HFFc6 (cell line): Measurements from ENCODE around the gene MACF1. TPM values are rescaled to one million over a fixed set of nuclear protein-coding genes. Genes with fewer than 3 reads are reported as not detected.
"Not testable (repeated sequence)": the region's sequence is repeated elsewhere in the genome, so short reads cannot be mapped to it uniquely, and the experiment has no call there.

Experiments
- DNase-seq: peaks from one replicate; pipeline ENCODE4 v3.0.0-alpha.2; 2018
- H3K27ac Mint-ChIP-seq: 2 replicates; pipeline ENCODE4 v1.8.0; 2020; ENCODE audit warnings: mild to moderate bottlenecking, mixed read lengths
- H3K27me3 Mint-ChIP-seq: 2 replicates; pipeline ENCODE4 v1.8.0; 2021; ENCODE audit warnings: mild to moderate bottlenecking, moderate library complexity, mixed read lengths; ENCODE audit not compliant: insufficient read depth
- H3K36me3 Mint-ChIP-seq: 2 replicates; pipeline ENCODE4 v1.8.0; 2021; ENCODE audit warnings: low read depth, mixed read lengths
- H3K4me1 Mint-ChIP-seq: 2 replicates; pipeline ENCODE4 v1.8.0; 2020; ENCODE audit warnings: low read depth, mixed read lengths
- H3K4me3 Mint-ChIP-seq: 2 replicates; pipeline ENCODE4 v1.8.0; 2020; ENCODE audit warnings: mild to moderate bottlenecking, moderate library complexity, mixed read lengths
- H3K9me3 Mint-ChIP-seq: 2 replicates; pipeline ENCODE4 v1.8.0; 2020; ENCODE audit warnings: mild to moderate bottlenecking, mixed read lengths
- total RNA-seq, 6 experiments: library from RNA; stranded (reverse); fragmentation: NEBNext Ultra II Directional; extraction: Animal tissue kit (Norgen Biotek cat#: 25700); gene quantifications; 2 replicates in 1 of 6; 3 replicates in 5 of 6; pipeline ENCODE4 v1.2.3, GENCODE V29; 2021
- TF ChIP-seq, protein P1 (sequence below): fragments of 200-600 bp; sonication (generic); IDR thresholded peaks from 2 replicates; pipeline ENCODE4 v1.5.0; 2021; ENCODE audit warnings: antibody characterized with exemption, mild to moderate bottlenecking

The MACF1 gene
- total RNA-seq, 6 experiments from 2014 or later = 201 to 308 (median 223) TPM

DNA sequence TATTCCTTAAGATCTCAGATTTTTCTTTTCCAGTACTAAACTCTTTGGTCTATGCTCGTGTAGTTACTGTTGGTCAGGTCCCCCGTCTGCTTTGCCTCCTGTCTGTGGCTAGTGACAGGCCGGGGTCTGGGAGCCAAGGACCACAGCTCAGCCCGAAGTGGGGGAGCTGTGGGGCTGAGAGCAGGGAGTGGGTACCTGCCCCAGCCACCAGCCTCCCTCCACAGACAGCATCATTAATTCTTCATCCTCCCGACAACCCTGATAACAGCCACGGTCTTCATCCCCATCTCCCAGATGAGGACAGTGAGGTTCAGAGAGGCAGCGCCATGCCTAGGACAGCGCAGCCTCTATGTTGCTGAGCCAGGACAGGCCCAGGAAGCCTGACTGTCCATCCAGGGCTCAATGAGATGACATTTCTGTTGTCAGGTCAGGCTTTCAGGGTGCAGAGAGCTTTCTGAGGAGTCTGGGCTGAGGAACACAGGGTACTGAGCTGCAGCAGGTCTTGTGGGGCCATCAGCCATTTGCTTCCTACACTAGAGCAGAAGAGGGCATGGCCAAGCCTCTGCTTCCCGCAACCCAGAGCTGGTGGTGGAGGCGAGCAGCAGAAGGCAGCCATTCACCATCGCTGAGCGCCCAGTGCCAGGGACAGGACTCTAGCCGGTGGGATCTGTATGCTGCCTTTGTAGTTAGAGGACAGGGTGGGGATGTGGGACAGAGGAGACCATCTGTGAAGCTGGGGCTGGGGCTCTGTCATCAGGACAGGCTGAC is 288.7 kb downstream of the MACF1 start:
- not testable (repeated sequence) for H3K9me3 Mint-ChIP-seq, H3K27ac Mint-ChIP-seq, DNase-seq, H3K36me3 Mint-ChIP-seq, H3K4me1 Mint-ChIP-seq
- H3K27me3 Mint-ChIP-seq = peaks cover 32% of the 10 kb centered on the region
- peak overlapping the region; percentile 45; the same call in 1 of the 2 replicates for H3K4me3 Mint-ChIP-seq

DNA sequence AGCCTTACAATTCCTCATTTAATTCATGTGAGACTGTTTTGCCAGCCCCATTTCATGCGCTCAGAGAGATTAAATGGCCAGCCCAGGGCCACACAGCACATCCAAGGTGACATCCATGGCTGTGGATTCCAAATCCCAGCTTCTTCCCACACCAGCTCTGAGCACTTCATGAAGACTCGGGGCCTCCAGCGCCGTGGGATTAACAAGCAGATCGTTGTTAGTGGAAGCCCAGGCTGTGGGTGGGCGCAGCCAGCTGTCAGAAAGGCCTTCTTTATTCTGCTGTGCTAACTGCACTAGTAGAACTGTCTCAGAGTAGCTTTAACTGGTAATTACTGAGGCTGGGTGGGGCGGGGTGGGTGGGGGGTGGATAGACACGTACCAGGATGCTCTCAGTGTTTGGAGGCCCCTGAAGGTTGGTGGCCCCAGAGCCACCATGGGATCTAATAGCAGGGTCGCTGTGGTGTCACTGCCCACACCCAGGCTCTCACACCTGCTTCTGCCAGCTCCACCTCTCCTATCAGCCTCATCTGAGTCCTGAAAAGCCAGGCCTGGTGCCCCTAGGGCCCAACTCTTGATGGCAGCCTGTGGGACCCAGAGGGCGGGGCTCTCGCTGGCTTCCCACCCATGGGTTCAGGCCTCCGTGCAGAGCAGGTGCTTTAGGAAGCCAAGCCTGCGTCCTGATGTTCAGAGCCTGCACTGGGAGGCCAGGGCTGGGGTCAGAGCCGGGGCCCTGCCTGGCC is 290.3 kb downstream of the MACF1 start:
- no peak for DNase-seq
- no peak overlapping the region for H3K4me3 Mint-ChIP-seq
- H3K27me3 Mint-ChIP-seq = peaks cover 29% of the 10 kb centered on the region
- no peaks in the 10 kb centered on the region for H3K36me3 Mint-ChIP-seq
- H3K27ac Mint-ChIP-seq = no peak overlapping the region
- TF ChIP-seq, protein P1, sequence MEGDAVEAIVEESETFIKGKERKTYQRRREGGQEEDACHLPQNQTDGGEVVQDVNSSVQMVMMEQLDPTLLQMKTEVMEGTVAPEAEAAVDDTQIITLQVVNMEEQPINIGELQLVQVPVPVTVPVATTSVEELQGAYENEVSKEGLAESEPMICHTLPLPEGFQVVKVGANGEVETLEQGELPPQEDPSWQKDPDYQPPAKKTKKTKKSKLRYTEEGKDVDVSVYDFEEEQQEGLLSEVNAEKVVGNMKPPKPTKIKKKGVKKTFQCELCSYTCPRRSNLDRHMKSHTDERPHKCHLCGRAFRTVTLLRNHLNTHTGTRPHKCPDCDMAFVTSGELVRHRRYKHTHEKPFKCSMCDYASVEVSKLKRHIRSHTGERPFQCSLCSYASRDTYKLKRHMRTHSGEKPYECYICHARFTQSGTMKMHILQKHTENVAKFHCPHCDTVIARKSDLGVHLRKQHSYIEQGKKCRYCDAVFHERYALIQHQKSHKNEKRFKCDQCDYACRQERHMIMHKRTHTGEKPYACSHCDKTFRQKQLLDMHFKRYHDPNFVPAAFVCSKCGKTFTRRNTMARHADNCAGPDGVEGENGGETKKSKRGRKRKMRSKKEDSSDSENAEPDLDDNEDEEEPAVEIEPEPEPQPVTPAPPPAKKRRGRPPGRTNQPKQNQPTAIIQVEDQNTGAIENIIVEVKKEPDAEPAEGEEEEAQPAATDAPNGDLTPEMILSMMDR = no peak
- H3K9me3 Mint-ChIP-seq = no peaks in the 10 kb centered on the region
- no peaks in the 10 kb centered on the region for H3K4me1 Mint-ChIP-seq

DNA sequence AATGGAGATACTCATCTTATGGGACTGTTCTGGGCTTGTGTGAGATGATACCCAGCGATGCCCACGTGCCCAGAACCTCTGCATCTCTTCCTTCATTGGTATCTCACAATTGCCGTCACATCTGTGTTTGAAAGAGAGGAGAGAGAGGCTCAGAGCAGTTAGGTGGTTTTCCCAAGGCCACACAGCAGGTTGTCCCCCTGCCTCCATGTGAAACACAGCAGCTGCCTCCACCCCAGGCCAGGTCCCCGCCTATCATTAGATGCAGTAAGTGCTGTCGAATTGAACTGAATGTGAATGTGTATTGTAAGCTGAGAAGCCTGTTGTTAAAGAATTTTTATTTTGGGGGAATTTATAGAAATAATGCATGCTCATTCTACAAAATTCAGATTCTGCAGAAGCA is 292.0 kb downstream of the MACF1 start:
- H3K27me3 Mint-ChIP-seq = peaks cover 18% of the 10 kb centered on the region
- not testable (repeated sequence) for H3K27ac Mint-ChIP-seq, DNase-seq, H3K4me3 Mint-ChIP-seq, H3K9me3 Mint-ChIP-seq, H3K36me3 Mint-ChIP-seq, H3K4me1 Mint-ChIP-seq

DNA sequence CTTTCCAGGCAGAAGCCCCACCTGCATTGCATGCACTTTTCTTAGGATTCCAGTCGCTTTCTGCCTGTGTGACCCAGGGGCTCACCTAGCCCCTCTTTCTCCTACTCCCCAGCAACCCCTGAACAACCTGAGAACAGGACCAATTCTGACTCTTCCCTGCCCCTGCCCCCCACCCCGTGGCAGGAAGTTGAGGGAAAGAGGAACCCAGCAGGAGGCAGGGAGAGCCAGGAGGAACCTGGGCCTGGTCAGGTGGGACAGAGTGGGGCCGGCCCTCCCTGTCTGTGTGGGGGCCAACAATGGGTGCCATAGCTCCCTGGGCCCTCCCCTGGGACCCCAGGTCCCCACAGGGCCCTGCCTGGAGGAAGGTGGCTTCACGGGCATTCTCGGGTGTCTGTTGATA is 293.1 kb downstream of the MACF1 start:
- H3K36me3 Mint-ChIP-seq = no peaks in the 10 kb centered on the region
- no peak overlapping the region for H3K4me3 Mint-ChIP-seq
- peaks cover 21% of the 10 kb centered on the region for H3K27me3 Mint-ChIP-seq
- no peak overlapping the region for H3K27ac Mint-ChIP-seq
- H3K4me1 Mint-ChIP-seq = peaks cover 6% of the 10 kb centered on the region; the same call in 1 of the 2 replicates
- no peaks in the 10 kb centered on the region for H3K9me3 Mint-ChIP-seq
- TF ChIP-seq, protein P1 = no peak
- no peak for DNase-seq

DNA sequence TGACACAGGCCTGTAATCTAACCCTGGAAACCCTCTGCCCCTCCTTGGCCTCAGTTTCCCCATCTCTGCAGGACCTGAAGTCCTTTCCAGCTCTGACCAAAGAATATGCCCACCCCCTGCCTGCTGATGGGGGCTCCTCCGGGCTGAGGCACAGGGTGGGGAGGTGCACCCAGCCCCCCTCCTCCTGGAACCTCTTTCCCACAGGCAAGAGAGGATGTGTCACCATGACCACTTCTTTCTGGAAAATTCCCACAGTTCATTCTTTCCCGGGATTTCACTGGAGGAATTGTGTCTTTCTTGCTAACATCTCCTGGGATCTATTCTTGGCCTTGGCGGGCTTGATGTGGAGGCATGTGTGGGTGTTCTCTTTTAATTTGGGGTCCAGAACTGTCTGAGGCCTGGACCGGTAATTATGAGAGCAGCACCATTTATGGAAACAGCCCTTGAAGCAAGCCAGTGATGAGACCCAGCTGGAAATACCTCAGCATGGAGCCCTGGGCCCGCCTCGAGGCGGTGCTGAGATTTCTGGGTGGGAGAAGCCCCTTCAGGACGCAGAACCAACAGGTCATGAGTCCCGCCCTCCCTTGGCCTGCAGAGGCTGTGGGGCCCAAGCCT is 293.7 kb downstream of the MACF1 start:
- H3K27ac Mint-ChIP-seq, H3K9me3 Mint-ChIP-seq, H3K36me3 Mint-ChIP-seq, H3K4me1 Mint-ChIP-seq, DNase-seq, H3K4me3 Mint-ChIP-seq: not testable (repeated sequence)
- H3K27me3 Mint-ChIP-seq = peaks cover 15% of the 10 kb centered on the region

DNA sequence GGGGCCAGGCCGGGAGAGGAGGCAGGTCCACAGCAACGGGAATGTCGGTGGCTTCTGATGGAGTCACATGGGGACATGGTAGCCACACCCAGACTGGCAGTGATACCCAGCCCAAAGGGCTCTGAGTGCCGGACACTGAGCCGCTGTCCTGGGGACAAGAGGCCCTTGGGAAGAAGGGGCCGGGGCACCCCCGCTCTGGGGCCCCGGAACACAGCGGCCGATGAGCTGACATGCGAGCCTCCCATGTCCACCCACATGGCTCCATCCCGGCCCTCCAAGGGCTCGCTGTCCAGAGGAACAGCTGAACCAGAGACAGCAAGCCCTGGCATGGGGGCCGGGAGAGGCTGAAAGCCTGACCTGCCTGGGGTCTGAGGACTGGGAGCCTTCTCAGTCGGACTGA is 294.3 kb downstream of the MACF1 start:
- not testable (repeated sequence) for H3K4me1 Mint-ChIP-seq, DNase-seq, H3K9me3 Mint-ChIP-seq, H3K36me3 Mint-ChIP-seq, H3K27ac Mint-ChIP-seq, H3K4me3 Mint-ChIP-seq
- peaks cover 11% of the 10 kb centered on the region for H3K27me3 Mint-ChIP-seq

DNA sequence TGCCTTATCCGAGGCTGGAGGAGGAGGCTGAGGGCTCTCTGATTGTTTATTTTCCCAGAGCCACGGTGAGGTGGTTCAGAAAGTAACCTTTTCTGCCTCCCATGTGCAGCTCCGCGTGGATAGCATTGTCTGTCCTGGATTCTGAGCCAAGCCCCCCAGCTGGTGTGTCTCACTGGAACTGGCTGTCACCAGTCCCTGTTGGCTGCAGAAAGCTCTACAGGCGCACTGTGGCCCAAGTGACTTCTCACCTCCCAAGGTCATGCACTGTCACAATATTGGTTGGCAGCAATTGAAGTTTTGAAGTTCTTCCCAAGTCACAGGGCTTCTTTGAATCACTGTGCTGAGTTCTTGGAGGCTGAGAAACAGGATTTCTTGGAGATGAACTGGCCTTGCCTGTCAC is 295.2 kb downstream of the MACF1 start:
- DNase-seq = no peak
- H3K27me3 Mint-ChIP-seq = peaks cover 8% of the 10 kb centered on the region

More for the DNA sequence above, 295.2 kb downstream of the MACF1 start:
- Mint-ChIP-seq H3K4me3 (no peak overlapping the region), H3K4me1 (peaks cover 6% of the 10 kb centered on the region; the same call in 1 of the 2 replicates), H3K27ac (no peak overlapping the region), H3K9me3 (no peaks in the 10 kb centered on the region), H3K36me3 (no peaks in the 10 kb centered on the region)
- TF ChIP-seq, protein P1 = no peak
